GM21381 (cell line): ENCODE measurements around the gene RBM39.
"Not testable (repeated sequence)": the region's sequence is repeated elsewhere in the genome, so short reads cannot be mapped to it uniquely, and the experiment has no call there.

Experiments
- ATAC-seq: cut with Tn5 transposase; IDR thresholded peaks from one replicate; pipeline ENCODE4 v1.9.1; 2021; ENCODE audit warnings: mild to moderate bottlenecking, moderate library complexity; ENCODE audit not compliant: unreplicated experiment

RBM39 gene

GRCh38 chr20:35729836-35730582 lies 12.1 kb downstream of the RBM39 start:
- no peak for ATAC-seq

GRCh38 chr20:35729283-35729807 lies 12.7 kb downstream of the RBM39 start:
- ATAC-seq = no peak

GRCh38 chr20:35726842-35727711 lies 15.0 kb downstream of the RBM39 start:
- ATAC-seq = no peak

- ATAC-seq = no peak
These were observed 17.5 kb downstream of the RBM39 start for GRCh38 chr20:35724321-35725230.

- ATAC-seq = not testable (repeated sequence)
These were observed 18.3 kb downstream of the RBM39 start for GRCh38 chr20:35723652-35724320.

GRCh38 chr20:35723275-35723639 lies 18.8 kb downstream of the RBM39 start:
- not testable (repeated sequence) for ATAC-seq

- no peak for ATAC-seq
These were observed 20.4 kb downstream of the RBM39 start for GRCh38 chr20:35721621-35722020.

GRCh38 chr20:35721219-35721618 lies 20.8 kb downstream of the RBM39 start:
- no peak for ATAC-seq

- ATAC-seq = no peak
These were observed 21.6 kb downstream of the RBM39 start for GRCh38 chr20:35720165-35721123.

- ATAC-seq = no peak
These were observed 22.3 kb downstream of the RBM39 start for GRCh38 chr20:35719717-35720116.

GRCh38 chr20:35718972-35719635 lies 23.0 kb downstream of the RBM39 start:
- ATAC-seq = no peak

- ATAC-seq = not testable (repeated sequence)
These were observed 23.7 kb downstream of the RBM39 start for GRCh38 chr20:35718321-35718720.

- ATAC-seq = no peak
These were observed 25.7 kb downstream of the RBM39 start for GRCh38 chr20:35716330-35716729.

GRCh38 chr20:35715652-35716051 lies 26.4 kb downstream of the RBM39 start:
- ATAC-seq = no peak

- no peak for ATAC-seq
These were observed 27.9 kb downstream of the RBM39 start for GRCh38 chr20:35714127-35714526.

- ATAC-seq = not testable (repeated sequence)
These were observed 28.9 kb downstream of the RBM39 start for GRCh38 chr20:35713120-35713519.

- ATAC-seq = no peak
These were observed 30.4 kb downstream of the RBM39 start for GRCh38 chr20:35711588-35712209.
